A549 (cell line): ENCODE results near the gene RACGAP1. TPM values are rescaled to one million over a fixed set of nuclear protein-coding genes. Genes with fewer than 3 reads are reported as not detected.

Source experiments
- ATAC-seq, 2 experiments: fragments of 200-7000 bp in 1 of 2; fragments of >200 bp in 1 of 2; cut with Nextera tagmentation in 1 of 2; cut with Tn5 transposase in 1 of 2; 3 replicates each; pipeline versions ENCODE4 v1.8.0 to v1.9.1; 2018 to 2020; ENCODE audit warnings: mild to moderate bottlenecking in 1 of 2, moderate library complexity in 1 of 2
- CTCF ChIA-PET: fragments of 300-600 bp; sonication (Branson Sonifier 250); formaldehyde crosslinking; extraction: SDS; loops from one replicate; lab custom pipeline; 2021; ENCODE audit warnings: antibody characterized with exemption, inconsistent platforms; lab: Yijun Ruan, JAX
- POLR2A ChIA-PET: fragments of 350-600 bp; formaldehyde crosslinking; extraction: SDS; loops from one replicate; lab custom pipeline; 2021; ENCODE audit warnings: antibody characterized with exemption, inconsistent platforms; lab: Yijun Ruan, JAX
- DNase-seq, 2 experiments: peaks; one replicate each; pipeline versions ENCODE4 v3.0.0 to v3.0.0-alpha.2; 2011 to 2016; ENCODE audit warnings: low read depth in 1 of 2, low spot score in 1 of 2
- FAIRE-seq: peaks from 2 replicates; lab custom pipeline; 2011; peaks lifted over from hg19 to GRCh38; lab: Jason Lieb, UNC
- H3K27ac ChIP-seq, 2 experiments: fragments of >200 bp; sonication (Bioruptor Twin); formaldehyde crosslinking; 3 replicates each; pipeline ENCODE4 v1.5.1; 2016 to 2017
- H3K4me1 ChIP-seq: fragments of >200 bp; sonication (Bioruptor Twin); formaldehyde crosslinking; 3 replicates; pipeline ENCODE4 v1.6.1; 2016
- H3K4me2 ChIP-seq: fragments of >200 bp; sonication (Bioruptor Twin); formaldehyde crosslinking; 3 replicates; pipeline ENCODE4 v1.6.1; 2016
- H3K4me3 ChIP-seq: fragments of >200 bp; sonication (Bioruptor Twin); formaldehyde crosslinking; 3 replicates; pipeline ENCODE4 v1.5.1; 2016
- H3K9me3 ChIP-seq: fragments of >200 bp; sonication (Bioruptor Twin); formaldehyde crosslinking; 3 replicates; pipeline ENCODE4 v1.6.1; 2016
- CBX2 ChIP-seq: fragments of 200-600 bp; sonication (generic); IDR thresholded peaks from 2 replicates; pipeline ENCODE4 v1.6.1; 2016; ENCODE audit warnings: low read depth, mild to moderate bottlenecking, borderline replicate concordance
- CHD4 ChIP-seq: fragments of 200-600 bp; sonication (generic); IDR thresholded peaks from 2 replicates; pipeline ENCODE4 v1.6.1; 2016; ENCODE audit warnings: antibody characterized with exemption, mild to moderate bottlenecking, borderline replicate concordance
- EHMT2 ChIP-seq: fragments of 200-600 bp; sonication (generic); IDR thresholded peaks from 2 replicates; pipeline ENCODE4 v1.6.1; 2016; ENCODE audit warnings: antibody characterized with exemption, low read depth, mild to moderate bottlenecking, moderate library complexity
- EP300 ChIP-seq, 2 experiments: fragments of >200 bp; sonication (Bioruptor Twin); formaldehyde crosslinking; IDR thresholded peaks; 2 replicates in 1 of 2; 3 replicates in 1 of 2; pipeline ENCODE4 v1.6.1; 2016 to 2017
- ESRRA ChIP-seq: fragments of 150-350 bp; IDR thresholded peaks from 2 replicates; pipeline ENCODE4 v1.6.1; 2014; ENCODE audit warnings: mild to moderate bottlenecking, low read length, borderline replicate concordance
- FOXS1 ChIP-seq: fragments of 250-450 bp; sonication (Bioruptor Pico); IDR thresholded peaks from 2 replicates; pipeline ENCODE4 v1.5.0; 2020; ENCODE audit warnings: mild to moderate bottlenecking, moderate library complexity
- GATA3 ChIP-seq: IDR thresholded peaks from 2 replicates; pipeline ENCODE4 v1.6.1; 2012; ENCODE audit warnings: borderline replicate concordance
- HOXB5 ChIP-seq: fragments of 250-450 bp; sonication (Bioruptor Pico); IDR thresholded peaks from 2 replicates; pipeline ENCODE4 v1.5.0; 2020; ENCODE audit warnings: mild to moderate bottlenecking, moderate library complexity
- JUN ChIP-seq, 2 experiments: fragments of >200 bp; sonication (Bioruptor Twin); formaldehyde crosslinking; IDR thresholded peaks; 2 replicates in 1 of 2; 3 replicates in 1 of 2; pipeline ENCODE4 v1.6.1; 2016 to 2017
- KDM1A ChIP-seq: fragments of 200-600 bp; sonication (generic); IDR thresholded peaks from 2 replicates; pipeline ENCODE4 v1.6.1; 2016; ENCODE audit warnings: low read depth, mild to moderate bottlenecking
- KDM5A ChIP-seq: fragments of 200-600 bp; sonication (generic); IDR thresholded peaks from 2 replicates; pipeline ENCODE4 v1.6.1; 2016; ENCODE audit warnings: antibody characterized with exemption, mild to moderate bottlenecking
- MAZ ChIP-seq: fragments of 150-350 bp; IDR thresholded peaks from 2 replicates; pipeline ENCODE4 v1.6.1; 2014; ENCODE audit warnings: antibody characterized with exemption, low read depth, low read length, borderline replicate concordance
- NR3C1 ChIP-seq: fragments of >200 bp; sonication (Bioruptor Twin); formaldehyde crosslinking; IDR thresholded peaks from 3 replicates; pipeline ENCODE4 v1.6.1; 2017
- POLR2A ChIP-seq: IDR thresholded peaks from 2 replicates; pipeline ENCODE4 v1.6.1; 2012; ENCODE audit warnings: mild to moderate bottlenecking, low read length
- RARB ChIP-seq: fragments of 250-450 bp; sonication (Bioruptor Pico); IDR thresholded peaks from 2 replicates; pipeline ENCODE4 v1.8.0; 2021; ENCODE audit warnings: mild to moderate bottlenecking, moderate library complexity
- SMC3 ChIP-seq: fragments of >200 bp; sonication (Bioruptor Twin); formaldehyde crosslinking; IDR thresholded peaks from 3 replicates; pipeline ENCODE4 v1.6.1; 2018; ENCODE audit warnings: inconsistent platforms
- SREBF2 ChIP-seq: fragments of 450-650 bp; IDR thresholded peaks from 2 replicates; pipeline ENCODE4 v1.6.1; 2014; ENCODE audit warnings: mild to moderate bottlenecking, moderate library complexity
- TFCP2L1 ChIP-seq: fragments of 250-450 bp; sonication (Bioruptor Pico); IDR thresholded peaks from 2 replicates; pipeline ENCODE4 v1.5.0; 2021; ENCODE audit warnings: mild to moderate bottlenecking
- ZC3H11A ChIP-seq: fragments of 450-650 bp; IDR thresholded peaks from 2 replicates; pipeline ENCODE4 v1.6.1; 2014; ENCODE audit warnings: antibody characterized with exemption, mild to moderate bottlenecking
- ZFP36 ChIP-seq: fragments of 450-650 bp; IDR thresholded peaks from 2 replicates; pipeline ENCODE4 v1.6.1; 2014; ENCODE audit warnings: borderline replicate concordance; ENCODE audit not compliant: partially characterized antibody
- ZSCAN20 ChIP-seq: fragments of 250-450 bp; sonication (Bioruptor Pico); IDR thresholded peaks from 2 replicates; pipeline ENCODE4 v1.8.0; 2022; ENCODE audit warnings: mild to moderate bottlenecking, moderate library complexity
- WGBS: methylation state at CpG from one replicate; pipeline ENCODE4 v1.1.6; 2017; ENCODE audit errors: missing lambda C conversion rate; 5-methylcytosine and 5-hydroxymethylcytosine counted together
- polyA plus RNA-seq, 4 experiments: library from polyadenylated mRNA; depleted of rRNA in 3 of 4; stranded (reverse); fragments of >200 nt; fragmentation: RNase III in 1 of 4; extraction: RNeasy Plus Mini Kit Qiagen cat#74134 plus additional on column Dnase treatment in 1 of 4; gene quantifications; 2 replicates in 3 of 4; 3 replicates in 1 of 4; pipeline ENCODE4 v1.2.3, GENCODE V29; 2011 to 2017
- TF ChIP-seq, protein P1 (sequence below): fragments of 200-600 bp; sonication (generic); IDR thresholded peaks from 2 replicates; pipeline ENCODE4 v1.6.1; 2016; ENCODE audit warnings: antibody characterized with exemption, mild to moderate bottlenecking, moderate library complexity
- TF ChIP-seq, protein P2 (sequence below): fragments of 150-350 bp; IDR thresholded peaks from 2 replicates; pipeline ENCODE4 v1.6.1; 2014; ENCODE audit warnings: low read depth, mild to moderate bottlenecking, low read length
- TF ChIP-seq, protein P3 (sequence below): IDR thresholded peaks from 2 replicates; pipeline ENCODE4 v1.6.1; 2012
- TF ChIP-seq, protein P4 (sequence below): fragments of 450-650 bp; IDR thresholded peaks from 2 replicates; pipeline ENCODE4 v1.6.1; 2014; ENCODE audit warnings: antibody characterized with exemption
- TF ChIP-seq, protein P5 (sequence below): fragments of 250-450 bp; sonication (Bioruptor Pico); IDR thresholded peaks from 2 replicates; pipeline ENCODE4 v1.5.0; 2020; ENCODE audit warnings: low read depth, mild to moderate bottlenecking, moderate library complexity
- TF ChIP-seq, protein P6 (sequence below): fragments of >200 bp; sonication (Bioruptor Twin); formaldehyde crosslinking; IDR thresholded peaks from 3 replicates; pipeline ENCODE4 v1.5.1; 2016

The RACGAP1 gene
- polyA plus RNA-seq, 2 of the 4 experiments (the other 2 are of a cell fraction) = 103 to 107 TPM

DNA sequence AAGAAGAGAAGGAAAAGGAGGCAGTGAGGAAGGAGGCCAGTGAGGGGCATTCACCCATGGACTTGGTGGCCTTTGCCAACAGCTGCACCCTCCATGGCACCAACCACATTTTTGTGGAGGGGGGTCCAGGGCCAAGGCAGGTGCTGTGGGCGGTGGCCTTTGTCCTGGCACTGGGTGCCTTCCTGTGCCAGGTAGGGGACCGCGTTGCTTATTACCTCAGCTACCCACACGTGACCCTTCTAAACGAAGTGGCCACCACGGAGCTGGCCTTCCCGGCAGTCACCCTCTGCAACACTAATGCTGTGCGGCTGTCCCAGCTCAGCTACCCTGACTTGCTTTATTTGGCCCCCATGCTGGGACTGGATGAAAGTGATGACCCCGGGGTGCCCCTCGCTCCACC, 48.4 kb upstream of the RACGAP1 start:
- WGBS = 83% methylated on average over 10 of the region's 10 CpGs
- ATAC-seq (no peak), DNase-seq (no peak), FAIRE-seq (no peak)
- no peak overlapping the region for H3K27ac ChIP-seq
- ChIA-PET CTCF (interaction anchor here (0.6 to 33.6 kb wide), 22 partner anchors 9 to 288 kb away, joined by 3 to 708 read pairs (median 8); partner anchors contain the start of genes AQP5, AQP6, CERS5 and COX14), POLR2A (no interaction called here)
- no peaks in the 10 kb centered on the region for H3K9me3 ChIP-seq
- no peak overlapping the region for H3K4me3 ChIP-seq
- TF ChIP-seq, protein P1, sequence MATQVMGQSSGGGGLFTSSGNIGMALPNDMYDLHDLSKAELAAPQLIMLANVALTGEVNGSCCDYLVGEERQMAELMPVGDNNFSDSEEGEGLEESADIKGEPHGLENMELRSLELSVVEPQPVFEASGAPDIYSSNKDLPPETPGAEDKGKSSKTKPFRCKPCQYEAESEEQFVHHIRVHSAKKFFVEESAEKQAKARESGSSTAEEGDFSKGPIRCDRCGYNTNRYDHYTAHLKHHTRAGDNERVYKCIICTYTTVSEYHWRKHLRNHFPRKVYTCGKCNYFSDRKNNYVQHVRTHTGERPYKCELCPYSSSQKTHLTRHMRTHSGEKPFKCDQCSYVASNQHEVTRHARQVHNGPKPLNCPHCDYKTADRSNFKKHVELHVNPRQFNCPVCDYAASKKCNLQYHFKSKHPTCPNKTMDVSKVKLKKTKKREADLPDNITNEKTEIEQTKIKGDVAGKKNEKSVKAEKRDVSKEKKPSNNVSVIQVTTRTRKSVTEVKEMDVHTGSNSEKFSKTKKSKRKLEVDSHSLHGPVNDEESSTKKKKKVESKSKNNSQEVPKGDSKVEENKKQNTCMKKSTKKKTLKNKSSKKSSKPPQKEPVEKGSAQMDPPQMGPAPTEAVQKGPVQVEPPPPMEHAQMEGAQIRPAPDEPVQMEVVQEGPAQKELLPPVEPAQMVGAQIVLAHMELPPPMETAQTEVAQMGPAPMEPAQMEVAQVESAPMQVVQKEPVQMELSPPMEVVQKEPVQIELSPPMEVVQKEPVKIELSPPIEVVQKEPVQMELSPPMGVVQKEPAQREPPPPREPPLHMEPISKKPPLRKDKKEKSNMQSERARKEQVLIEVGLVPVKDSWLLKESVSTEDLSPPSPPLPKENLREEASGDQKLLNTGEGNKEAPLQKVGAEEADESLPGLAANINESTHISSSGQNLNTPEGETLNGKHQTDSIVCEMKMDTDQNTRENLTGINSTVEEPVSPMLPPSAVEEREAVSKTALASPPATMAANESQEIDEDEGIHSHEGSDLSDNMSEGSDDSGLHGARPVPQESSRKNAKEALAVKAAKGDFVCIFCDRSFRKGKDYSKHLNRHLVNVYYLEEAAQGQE = no peak
- TF ChIP-seq EHMT2 (no peak), HOXB5 (CRISPR knock-in tag) (no peak), KDM5A (no peak), EP300 (IDR thresholded peaks at IDR 0.05) (no peak), GATA3 (no peak), ZSCAN20 (no peak), RARB (CRISPR knock-in tag) (no peak), MAZ (no peak), CBX2 (no peak), SREBF2 (no peak), NR3C1 (no peak), ZC3H11A (no peak), ESRRA (no peak)
- TF ChIP-seq, protein P2, sequence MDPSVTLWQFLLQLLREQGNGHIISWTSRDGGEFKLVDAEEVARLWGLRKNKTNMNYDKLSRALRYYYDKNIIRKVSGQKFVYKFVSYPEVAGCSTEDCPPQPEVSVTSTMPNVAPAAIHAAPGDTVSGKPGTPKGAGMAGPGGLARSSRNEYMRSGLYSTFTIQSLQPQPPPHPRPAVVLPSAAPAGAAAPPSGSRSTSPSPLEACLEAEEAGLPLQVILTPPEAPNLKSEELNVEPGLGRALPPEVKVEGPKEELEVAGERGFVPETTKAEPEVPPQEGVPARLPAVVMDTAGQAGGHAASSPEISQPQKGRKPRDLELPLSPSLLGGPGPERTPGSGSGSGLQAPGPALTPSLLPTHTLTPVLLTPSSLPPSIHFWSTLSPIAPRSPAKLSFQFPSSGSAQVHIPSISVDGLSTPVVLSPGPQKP = no peak
- TF ChIP-seq, protein P3, sequence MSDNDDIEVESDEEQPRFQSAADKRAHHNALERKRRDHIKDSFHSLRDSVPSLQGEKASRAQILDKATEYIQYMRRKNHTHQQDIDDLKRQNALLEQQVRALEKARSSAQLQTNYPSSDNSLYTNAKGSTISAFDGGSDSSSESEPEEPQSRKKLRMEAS = no peak
- TF ChIP-seq, protein P4, sequence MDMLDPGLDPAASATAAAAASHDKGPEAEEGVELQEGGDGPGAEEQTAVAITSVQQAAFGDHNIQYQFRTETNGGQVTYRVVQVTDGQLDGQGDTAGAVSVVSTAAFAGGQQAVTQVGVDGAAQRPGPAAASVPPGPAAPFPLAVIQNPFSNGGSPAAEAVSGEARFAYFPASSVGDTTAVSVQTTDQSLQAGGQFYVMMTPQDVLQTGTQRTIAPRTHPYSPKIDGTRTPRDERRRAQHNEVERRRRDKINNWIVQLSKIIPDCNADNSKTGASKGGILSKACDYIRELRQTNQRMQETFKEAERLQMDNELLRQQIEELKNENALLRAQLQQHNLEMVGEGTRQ = no peak
- no peak overlapping the region for H3K4me2 ChIP-seq
- H3K4me1 ChIP-seq = peaks cover 16% of the 10 kb centered on the region

DNA sequence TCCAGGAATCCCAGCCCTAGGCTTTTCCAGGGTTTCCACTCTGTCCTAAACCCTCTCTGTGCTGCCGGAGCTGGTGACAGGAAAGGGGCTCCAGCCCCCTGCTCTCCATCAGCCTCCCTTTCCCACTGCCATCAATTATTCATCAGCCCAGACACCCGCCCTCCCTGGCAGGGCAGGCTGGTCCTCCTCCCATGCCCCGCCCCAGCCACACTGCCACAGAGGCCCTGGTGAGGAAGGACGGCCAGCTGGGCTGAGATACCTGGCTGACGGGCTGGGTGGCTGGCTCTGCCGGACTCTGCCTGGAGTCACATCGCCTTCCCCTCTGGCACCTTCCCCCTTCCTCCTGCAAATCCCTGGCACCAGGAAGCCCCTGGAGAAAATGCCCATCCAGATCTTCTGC, 47.9 kb upstream of the RACGAP1 start:
- H3K4me1 ChIP-seq = peaks cover 16% of the 10 kb centered on the region
- CTCF ChIA-PET = interaction anchor here (0.6 to 33.6 kb wide), 12 partner anchors 9 to 242 kb away, joined by 3 to 708 read pairs (median 14); partner anchors contain the start of genes AQP5, AQP6, CERS5 and SMARCD1
- no peak for DNase-seq
- no peak overlapping the region for H3K4me3 ChIP-seq
- 79% methylated on average over 7 of the region's 7 CpGs for WGBS
- POLR2A ChIA-PET = no interaction called here
- H3K27ac ChIP-seq = no peak overlapping the region
- no peak for ATAC-seq
- no peak overlapping the region for H3K4me2 ChIP-seq
- H3K9me3 ChIP-seq = no peaks in the 10 kb centered on the region
- FAIRE-seq = no peak
- no peak for TF ChIP-seq GATA3
- no peak for TF ChIP-seq KDM1A
- TF ChIP-seq, protein P5, sequence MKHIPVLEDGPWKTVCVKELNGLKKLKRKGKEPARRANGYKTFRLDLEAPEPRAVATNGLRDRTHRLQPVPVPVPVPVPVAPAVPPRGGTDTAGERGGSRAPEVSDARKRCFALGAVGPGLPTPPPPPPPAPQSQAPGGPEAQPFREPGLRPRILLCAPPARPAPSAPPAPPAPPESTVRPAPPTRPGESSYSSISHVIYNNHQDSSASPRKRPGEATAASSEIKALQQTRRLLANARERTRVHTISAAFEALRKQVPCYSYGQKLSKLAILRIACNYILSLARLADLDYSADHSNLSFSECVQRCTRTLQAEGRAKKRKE (CRISPR knock-in tag) = no peak
- no peak for TF ChIP-seq HOXB5 (CRISPR knock-in tag)
- TF ChIP-seq CHD4 = no peak
- TF ChIP-seq ZFP36 = no peak
- TF ChIP-seq FOXS1 = no peak
- TF ChIP-seq JUN (IDR thresholded peaks at IDR 0.05) = no peak
- no peak for TF ChIP-seq EHMT2
- TF ChIP-seq ZSCAN20 = no peak
- TF ChIP-seq POLR2A = no peak
- no peak for TF ChIP-seq SMC3
- TF ChIP-seq TFCP2L1 (CRISPR knock-in tag) = no peak
- TF ChIP-seq, protein P2 = no peak
- TF ChIP-seq, protein P6, sequence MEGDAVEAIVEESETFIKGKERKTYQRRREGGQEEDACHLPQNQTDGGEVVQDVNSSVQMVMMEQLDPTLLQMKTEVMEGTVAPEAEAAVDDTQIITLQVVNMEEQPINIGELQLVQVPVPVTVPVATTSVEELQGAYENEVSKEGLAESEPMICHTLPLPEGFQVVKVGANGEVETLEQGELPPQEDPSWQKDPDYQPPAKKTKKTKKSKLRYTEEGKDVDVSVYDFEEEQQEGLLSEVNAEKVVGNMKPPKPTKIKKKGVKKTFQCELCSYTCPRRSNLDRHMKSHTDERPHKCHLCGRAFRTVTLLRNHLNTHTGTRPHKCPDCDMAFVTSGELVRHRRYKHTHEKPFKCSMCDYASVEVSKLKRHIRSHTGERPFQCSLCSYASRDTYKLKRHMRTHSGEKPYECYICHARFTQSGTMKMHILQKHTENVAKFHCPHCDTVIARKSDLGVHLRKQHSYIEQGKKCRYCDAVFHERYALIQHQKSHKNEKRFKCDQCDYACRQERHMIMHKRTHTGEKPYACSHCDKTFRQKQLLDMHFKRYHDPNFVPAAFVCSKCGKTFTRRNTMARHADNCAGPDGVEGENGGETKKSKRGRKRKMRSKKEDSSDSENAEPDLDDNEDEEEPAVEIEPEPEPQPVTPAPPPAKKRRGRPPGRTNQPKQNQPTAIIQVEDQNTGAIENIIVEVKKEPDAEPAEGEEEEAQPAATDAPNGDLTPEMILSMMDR = no peak
